ENCODE measurements around the gene ANO9.

The ANO9 gene

DNA sequence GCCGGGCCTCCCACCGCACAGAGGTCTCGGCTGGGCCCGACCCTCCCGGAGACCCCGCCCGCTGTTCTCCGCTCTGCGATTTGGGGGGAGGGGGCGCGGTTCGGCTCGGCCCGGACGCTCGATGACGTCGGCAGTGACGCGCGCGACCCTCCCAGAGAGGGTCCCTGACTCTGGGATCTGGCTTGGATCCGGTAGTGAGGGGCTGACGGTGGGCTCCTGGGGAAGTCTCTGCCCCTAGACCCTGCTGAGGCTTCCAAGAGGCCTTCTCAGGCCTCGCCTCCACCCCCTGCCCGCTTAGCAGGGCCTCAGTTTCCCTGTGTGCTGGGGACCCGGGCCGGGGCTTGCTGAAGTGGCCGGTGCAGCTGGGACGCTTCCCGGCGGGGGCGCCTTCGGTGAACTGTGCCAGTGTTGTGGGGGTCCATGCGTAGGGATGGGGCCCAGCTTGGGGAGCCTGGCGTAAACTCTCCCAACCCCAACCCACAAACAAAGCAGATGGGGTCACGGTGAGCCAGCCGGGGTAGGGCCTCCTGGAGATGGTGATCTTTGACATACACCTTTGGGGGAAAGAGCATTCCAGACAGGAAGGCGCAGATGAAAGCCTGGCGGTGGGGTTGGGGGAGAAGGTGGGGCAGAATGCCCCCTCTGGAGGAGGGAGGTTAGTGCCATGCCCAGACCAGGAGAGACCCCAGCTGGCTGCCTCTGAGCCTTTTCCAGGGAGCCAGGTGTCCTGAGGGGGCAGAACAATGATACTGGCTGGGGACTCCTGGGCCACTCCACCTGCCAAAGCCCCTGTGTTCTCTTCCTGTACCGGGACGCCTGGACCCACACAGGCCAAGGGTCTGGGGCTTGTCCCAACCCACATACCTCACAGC, 71.5 kb downstream of the ANO9 start:
- no peak for DNase-seq (ENCODE audit: low read depth, low spot score)

- DNase-seq (ENCODE audit: low read depth, low spot score) = no peak
Observed at GRCh38 chr11:369336-370018, 72.3 kb downstream of the ANO9 start, which contains the start of gene B4GALNT4. B4GALNT4 (plus strand) TSS chr11:369499; CDS start chr11:369804, 305 bp downstream.

DNA sequence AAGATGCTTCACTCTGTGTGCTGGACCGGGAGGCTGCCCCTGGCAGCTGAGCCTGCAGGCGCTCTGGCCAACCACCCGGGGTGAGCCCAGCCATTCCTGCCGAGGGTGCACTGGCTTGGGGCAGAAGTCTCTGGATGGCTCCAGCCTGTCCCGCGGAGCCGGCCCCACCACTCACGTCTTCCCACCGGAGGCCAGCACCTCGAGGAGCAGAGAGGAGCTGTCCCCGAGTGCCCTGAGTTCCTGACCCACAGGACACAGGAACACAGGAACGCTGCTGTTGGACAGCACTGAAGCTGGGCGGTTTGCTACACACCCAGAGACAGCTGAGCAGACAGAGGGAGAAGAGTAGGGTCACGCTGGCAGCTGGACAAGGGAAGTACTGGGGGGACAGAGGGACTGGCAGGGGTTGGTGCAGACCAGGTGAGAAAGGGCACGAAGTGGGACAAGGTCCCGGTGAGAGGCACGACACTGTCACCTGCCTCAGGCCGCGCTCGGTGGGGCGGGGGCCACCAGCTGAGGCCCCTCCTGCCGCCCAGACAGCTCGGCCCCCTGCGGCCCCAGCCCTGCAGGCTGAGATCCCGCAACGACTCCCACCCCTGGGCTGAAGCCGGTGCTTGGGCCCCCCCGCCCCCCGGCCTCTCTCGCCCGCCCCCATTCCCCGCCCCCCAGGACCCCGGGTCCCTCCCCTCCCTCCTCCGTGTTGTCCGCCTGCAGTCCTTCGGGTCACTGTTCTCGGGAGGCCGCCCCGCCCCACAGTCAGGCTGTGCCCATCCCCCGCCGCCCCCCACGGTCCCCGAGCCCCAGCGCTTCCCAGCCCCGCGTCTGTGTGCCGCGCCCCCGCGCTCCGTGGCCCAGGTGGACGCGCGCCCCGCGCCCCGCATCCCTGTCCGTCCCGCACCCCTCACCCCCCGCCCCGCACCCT, 73.1 kb downstream of the ANO9 start:
- DNase-seq (ENCODE audit: low read depth, low spot score) = no peak

DNA sequence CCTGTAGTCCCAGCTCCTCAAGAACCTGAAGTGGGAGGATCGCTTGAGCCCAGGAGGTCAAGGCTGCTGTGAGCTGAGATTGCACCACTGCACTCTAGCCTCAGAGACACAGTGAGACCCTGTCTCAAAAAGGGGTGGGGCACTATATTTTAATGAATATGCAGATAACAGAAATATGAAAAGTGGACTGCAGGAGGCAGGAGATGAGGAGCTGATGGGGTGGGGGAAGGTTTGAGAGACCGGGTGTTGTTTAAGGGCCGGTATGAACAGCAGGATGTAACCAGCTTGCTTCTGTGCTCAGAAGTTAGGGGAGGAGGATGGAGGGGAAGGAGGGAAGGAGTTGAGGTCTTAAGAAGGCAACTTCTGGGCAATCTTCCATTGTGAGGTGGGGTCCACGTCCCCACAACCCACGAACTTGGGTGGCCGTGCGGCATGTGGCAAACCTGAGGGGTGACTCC, 73.8 kb downstream of the ANO9 start:
- no peak for DNase-seq (ENCODE audit: low read depth, low spot score)

Measured in activated naive CD8-positive, alpha-beta T cell treated with anti-CD3 and anti-CD28 coated beads, Interleukin-2, amount 50 U/mL, for 16 hours (primary cell).